ENCODE data around the gene CRACDL. TPM values are rescaled to one million over a fixed set of nuclear protein-coding genes. Genes with fewer than 3 reads are reported as not detected.
A peak's percentile ranks its signal among the peaks of the same experiment; 100 is the strongest.

The CRACDL gene
- polyA plus RNA-seq, 5 donors, result 3.2 to 7.2 (median 5.3) TPM

DNA sequence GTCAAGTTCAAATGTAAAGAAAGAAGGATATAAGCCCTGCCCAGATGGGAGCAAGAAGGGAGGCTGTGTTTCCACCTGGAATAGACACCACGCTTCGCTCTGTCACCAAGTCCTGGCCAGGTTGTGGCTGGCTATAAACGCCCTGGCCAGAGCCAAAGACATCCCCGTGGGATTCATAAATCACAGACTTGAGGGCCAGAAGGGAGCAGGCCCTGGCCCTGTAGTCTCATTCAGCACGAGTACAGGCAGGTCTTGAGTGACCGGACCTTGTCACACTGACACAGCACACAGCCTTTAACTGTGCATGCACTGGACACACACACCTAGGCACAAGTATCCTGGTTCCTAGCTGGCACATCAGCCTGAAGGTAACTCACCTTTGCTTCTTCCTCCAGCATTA is 110.6 kb downstream of the CRACDL start:
- no peak for DNase-seq

DNA sequence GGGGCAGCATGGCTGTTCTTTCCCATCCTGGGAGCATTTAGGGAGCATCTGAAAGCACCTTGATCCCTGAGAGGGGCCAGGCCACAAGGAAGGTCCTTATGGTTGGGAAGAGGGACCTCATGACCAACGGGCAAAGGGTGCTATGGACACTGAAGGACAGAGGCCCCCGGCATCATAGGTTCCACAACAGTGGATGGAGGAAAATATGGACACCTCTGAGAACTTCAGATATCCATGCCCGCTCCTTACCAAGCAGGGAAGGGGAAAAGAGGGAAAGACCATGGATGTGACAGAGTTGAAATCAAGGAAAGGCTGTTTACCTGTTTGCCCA is 111.0 kb downstream of the CRACDL start:
- no peak for DNase-seq

DNA sequence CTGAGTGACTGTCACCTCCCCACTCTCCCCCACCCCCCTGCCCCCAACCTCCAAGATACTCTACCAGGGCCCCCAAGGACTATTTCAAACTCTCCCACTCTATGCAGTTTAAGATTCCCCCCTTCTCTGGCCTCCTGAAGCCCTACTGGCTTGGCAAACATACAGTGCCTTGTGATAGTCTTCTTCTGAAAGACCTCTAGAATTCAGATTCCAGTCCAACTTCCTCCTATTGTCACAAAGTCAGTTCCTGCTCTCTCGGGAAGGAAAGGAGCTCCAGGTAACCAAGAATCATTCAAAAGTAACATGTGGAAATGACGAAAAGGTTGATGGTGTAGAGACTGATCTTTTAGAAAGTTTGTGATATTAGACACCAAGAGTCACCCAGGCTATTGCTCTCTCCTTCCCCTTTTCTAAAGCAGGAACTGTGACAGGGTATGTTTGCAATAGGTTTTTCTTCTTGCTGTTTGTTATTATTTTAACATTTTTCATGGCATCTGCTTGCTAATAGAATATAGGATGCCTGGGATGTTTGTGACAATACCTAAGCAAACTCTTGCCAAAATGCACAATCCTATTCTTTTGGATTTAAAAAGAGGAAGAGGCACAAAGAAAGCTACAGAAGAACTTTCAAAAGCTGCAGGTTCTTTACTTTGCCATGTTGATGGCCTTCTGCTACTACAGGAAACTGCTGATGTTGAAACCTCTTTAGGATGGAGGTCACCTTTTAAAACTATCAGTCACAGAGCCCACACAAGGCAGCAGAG is 111.6 kb downstream of the CRACDL start:
- no peak for DNase-seq

DNA sequence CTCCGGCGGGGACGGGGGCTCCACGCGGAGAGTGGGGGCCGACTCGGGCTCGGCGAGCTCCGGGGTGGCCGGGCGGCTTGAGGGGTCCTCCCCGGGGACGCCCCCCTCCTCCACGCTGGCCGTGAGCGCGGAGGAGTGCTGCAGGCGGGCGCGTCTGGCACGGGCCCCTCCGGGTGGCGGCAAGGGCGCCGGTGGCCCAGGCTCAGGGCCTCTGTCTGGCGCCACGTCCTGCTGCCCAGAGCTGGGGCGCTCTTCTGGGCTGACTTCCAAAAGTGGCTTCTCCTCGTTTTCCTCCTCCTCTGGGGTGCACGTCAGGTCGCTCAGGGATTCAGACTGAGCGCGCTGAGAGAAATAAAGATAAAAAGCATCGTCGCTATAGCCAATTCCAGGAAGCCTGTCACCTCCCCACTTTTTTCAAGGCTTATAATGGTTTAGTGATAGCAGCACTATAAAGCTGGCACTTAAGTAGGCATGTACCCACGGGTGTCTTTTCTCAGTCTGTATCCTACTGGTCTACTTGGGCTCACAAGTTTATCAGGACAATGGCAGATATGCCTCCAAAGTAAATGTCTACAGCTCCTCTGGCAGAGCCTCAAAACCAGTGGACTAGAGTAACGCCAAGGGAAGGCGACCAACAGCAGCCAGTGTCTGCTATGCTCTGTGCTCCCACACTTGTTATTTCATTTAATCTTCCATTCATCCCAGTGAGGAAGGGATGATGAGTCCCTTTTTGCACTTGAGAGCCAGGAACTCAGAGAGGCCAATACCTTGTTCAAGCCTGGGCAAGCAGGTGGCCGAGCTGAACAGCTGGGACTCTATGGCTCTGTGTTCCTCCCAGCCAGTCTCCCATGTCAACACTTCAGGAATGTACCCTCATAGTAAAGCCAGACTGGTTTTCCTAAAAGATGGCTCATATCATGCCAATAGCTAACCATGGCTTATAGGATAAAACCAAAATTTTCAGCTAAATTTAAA is 112.5 kb downstream of the CRACDL start:
- DNase-seq, result no peak

DNA sequence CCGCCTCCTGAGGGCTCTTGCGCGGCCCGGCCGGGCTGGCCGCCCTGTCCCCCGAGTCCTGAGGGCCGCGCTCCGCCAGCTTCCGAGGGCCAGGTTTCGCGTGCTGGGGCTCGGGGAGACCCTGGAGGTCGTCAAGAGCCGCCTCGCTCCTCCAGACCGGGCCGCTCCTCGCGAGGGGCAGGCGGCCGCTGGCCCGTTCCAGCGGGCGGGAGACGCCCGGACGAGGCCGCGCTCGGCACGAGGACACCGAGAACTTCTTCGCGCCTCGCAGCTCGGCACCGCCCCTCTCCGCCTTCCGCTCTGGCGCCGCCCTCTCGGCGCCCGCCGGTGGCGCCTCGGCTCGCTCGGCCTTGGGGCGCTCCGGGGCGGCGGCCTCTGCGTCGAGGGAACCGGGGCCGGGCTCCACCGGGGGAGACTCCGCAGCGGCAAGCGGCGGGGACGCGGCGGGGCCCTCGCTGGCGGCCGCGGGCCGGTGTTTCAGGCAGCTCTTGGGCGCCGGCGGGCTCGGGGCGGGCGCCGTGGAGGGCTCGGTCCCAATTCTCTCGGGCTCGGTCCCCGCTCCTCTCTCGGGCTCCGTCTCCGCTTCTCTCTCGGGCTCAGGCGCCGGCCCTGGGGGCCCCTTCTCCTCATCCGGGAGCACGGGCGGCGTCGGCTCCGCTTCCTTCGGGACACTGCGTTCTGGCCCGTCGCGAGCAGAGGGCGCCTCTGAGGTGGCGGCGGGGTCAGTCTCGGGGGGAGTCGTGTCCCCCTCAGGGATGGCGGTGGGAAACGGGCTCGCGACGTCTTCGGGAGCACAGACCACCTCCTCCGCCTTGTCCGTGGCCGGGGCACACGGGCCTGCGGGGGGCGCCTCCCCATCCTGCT is 113.5 kb downstream of the CRACDL start:
- DNase-seq, result no peak

DNA sequence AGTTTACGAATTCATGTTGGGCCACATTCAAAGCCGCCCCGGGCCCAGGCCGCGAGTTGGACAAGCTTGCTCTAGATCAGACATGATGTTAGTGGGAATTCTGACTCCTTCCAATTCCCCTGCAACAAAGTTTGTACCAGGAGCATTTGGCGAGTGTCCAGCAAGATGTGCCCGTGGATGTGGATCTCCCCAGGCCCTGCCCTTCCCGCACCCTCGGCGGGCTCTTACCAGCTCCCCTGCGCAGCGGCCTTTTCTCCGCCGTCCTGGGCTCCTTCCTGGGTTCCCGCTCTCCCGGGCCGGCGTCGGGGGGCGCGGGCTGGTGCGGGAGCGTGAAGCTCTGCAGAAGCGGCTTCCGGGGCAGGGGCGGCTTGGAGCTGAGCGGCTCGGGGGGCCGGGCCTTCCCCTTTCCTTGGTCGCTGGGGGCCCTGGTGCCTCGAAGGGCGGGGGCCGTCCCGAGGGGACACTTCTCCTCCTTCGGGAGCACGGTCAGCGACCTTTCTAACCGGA is 114.3 kb downstream of the CRACDL start:
- DNase-seq, result no peak

DNA sequence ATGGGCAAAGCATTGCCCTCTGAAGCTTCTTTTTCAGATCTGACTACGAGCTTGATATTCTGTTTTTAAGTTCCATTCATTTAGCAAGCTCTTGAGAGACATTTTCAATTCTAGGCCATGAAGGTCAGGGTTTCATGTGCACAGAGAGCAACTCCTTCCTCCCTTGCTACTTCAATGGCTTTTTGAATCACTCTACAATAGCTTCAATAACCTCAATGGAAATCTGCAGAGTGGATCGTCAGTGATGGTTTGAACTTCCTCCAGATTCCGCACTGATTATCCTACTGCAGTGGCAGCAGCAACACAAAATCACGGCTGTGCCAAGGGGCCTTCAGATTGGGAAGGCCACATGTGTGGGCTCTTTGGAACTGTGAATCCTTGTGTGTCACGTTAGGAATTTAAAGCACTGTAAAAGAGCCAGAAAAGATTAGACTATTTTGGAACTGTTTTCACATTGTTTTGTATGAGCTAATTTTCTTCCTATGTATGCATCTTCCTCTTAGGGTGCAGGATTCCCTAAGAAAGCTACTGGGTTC is 116.7 kb downstream of the CRACDL start:
- DNase-seq, result no peak

DNA sequence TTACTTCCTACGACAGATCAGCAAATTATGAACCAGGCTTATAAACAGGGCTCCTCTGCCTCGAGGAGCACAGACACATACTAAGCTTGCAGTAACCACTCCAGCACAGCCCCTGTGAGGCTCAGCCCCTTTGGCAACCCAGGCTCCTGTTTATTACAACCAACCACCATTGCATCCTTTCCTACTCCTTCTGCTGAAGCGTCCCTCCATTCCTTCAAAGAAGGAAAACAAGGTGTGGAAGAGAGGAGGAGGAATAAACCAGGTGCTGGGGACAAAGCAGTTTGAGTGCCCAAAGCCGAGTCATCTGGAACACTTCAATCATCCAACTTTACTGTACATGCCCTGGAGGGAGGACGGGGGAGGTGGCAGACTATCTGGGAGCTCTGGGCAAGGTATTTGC is 117.9 kb downstream of the CRACDL start:
- DNase-seq, result no peak

DNA sequence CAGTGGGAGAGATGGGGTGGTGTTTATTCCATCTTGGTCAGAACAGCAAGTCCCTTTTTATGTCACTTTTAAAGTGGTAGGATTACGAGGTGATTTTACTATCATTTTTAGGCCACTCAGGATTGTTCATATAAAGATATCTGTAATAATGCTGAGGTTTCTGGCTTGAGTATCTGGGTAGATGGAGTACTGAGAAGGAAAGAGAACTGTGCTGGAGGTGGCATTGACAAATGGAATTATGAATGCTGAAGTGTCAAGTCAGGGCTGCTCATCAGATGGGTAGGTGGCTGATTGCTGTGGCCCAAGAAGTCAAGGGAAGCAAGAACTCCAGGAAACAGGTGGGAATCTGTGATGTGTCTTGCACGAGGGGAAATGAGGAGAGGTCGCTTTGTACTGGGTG is 119.7 kb downstream of the CRACDL start:
- DNase-seq, result no peak

DNA sequence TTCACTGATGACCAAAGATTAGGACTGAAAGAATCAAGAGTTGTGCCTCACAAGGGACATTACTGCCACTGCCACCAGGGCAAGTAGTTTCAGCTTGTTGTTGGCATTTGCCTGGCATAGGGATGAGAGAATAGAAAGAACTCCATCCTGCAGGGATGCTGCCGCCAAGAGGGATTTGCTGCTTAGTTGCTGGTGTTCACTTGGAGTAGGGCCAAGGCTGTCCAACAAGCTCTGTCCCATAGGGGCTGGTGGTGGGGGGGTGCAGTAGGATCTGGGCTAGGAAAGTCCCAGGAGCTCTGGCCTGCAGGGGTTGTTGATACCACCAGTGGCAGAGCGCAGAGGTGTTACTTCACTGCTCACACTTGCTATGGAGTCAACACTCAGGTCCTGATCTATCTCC is 120.2 kb downstream of the CRACDL start:
- DNase-seq, result no peak

DNA sequence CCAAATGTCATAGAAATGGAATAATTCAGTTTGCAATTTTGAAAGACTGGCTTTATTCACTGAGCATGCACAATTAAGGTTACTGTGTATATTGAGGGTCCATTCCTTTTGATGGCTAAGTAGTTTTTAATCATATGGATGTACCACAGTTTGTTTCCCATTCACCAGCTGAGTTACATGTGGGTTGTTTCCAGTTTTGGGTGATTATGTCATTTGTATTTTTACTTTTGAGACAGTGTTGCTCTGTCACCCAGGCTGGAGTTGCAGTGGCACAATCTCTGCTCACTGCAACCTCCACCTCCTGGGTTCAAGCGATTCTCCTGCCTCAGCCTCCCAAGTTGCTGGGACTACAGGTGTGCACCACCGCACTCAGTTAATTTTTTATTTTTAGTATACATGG is 124.3 kb downstream of the CRACDL start:
- no peak for DNase-seq

DNA sequence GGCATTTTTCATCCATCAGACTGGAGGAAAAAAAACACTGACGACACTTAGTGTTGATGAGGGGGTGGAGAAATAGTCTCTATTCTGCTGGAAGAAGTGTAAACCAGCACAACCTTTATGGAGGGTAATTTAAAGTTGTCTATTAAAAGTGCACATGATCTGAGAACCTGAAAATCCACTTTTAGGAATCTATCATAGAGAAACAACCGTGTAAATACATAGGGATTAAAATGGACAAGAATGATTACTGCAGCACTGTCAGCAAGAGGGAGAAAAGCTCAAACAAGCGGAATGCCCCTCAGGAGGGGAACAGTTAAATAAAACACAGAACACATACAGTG is 125.5 kb downstream of the CRACDL start:
- no peak for DNase-seq

DNA sequence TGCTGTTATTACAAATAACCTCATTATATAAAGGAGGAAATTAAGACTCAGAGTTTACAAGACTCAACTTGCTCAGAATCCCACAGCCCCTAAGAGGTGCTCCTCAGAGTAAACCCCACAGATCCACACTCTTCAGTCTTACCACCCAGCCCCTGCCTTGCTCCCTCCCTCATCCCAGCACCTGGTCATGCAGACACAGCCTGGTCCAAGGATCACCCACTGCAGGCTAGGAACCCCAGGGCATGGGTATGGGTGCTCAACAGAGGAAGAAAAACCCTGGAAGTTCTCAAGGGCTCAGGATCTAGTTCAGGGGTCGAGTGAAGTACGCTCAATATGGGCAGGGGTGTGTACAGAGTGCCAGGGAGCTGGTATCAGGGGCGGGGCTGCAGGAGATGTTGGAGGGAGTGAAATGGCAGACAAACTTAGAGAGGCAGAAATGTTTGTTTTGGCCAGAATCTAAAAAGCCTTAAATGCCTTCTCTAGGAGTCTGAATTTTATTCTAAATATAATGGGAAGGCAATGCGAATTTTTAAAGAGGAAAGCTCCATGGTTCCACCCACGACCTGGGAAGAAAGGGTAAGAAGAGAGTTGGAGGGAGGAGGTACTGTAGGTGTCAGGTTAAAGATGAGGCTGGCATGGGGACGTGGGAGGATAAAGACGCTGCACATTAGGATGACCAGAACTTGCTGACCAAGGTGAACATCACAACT is 126.0 kb downstream of the CRACDL start:
- no peak for DNase-seq

DNA sequence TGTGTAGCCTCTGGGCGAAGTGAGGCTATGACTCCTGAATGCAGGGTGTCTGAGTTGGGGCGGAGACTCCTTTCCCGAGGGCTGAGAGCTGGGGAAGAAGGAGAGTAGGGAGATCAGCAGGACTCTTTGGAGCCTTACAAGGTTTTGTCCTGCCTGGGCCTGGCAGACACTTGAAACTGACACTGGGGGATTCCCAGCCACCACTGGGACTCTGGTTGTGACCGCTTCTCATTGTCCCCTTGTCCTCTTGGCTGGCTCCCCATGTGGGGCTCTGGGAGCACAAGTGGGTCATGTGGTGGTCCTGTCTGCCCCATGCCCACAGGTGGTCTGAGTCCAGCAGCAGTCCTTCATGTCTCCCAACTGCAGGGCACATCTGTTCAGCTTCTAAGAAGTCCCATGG is 126.9 kb downstream of the CRACDL start:
- no peak for DNase-seq

DNA sequence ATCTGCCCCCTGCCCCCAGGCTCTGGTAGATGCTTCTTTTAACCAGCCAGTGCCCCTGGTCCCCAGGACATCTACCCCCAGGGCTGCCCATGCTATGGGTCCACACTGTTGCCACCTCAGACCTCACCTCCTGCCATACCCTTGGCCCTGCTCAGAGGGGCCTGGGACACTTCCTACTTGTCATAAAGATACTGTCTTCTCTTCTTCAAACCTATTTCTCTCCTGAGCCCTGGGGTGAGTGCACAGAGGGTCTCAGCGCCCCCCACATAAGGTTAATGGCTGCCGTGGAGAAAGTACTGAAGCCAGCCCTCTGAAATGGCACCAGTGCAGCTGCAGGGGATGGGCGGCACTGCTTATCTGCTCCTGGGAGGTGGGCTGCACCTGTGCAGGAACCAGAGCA is 127.5 kb downstream of the CRACDL start:
- DNase-seq, result no peak

DNA sequence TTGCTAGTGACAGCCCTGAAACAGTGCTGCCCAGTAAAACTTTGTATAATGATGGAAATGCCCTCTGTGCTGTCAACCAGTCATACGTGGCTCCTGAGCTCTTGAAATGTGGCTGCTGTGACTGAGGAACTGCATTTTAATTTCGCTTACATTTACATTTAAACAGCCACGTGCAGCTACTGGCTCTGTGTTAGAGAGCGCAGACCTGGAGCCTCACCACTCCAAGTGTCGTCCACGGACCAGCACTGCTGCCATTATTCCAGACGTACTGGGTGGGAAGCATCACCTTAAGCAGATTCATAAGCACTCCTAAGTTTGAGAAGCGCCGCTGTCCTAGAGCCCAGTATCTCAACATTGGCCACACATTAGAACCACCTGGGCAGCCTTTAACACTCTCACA is 128.1 kb downstream of the CRACDL start:
- DNase-seq, result no peak

DNA sequence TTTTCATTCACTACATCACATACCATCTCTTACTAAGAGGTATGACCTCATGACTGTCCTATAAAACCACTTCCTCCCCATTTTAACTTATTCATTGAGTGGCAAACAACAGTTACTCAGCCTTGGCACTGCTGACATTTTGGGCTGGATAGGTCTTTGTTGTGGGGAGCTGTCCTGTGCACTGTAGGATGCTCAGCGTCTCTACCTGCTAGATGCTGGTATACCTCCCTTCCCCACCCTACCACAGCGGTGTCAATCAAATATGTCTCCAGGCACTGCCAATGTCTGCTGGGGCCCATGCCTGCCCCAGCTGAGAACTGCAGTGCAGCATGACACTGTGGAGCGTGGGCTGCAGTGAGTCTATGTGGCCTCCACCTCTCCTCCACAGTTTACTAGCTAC is 128.8 kb downstream of the CRACDL start:
- no peak for DNase-seq

DNA sequence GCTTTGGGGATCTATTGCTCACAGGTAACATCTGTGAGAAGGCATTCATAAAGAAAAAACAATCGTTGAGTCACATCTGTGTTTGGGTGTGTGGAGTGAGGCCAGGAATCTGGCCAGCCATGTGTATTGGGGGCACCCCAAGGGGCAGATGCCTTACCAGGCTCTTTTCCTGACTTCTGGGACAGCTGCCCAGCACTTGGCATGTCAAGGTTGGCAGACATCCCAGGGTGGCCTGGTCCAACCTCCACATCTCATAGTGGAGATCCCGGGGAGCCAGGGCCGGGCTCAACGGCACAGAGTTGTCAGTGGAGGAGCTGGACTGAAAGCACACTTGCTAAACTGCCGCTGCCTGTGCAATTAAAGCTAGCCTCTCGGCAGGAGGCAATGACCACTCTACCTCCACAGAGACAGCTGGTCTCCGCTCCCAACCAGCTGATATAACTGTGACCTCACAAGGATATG is 129.8 kb downstream of the CRACDL start:
- DNase-seq, result no peak

DNA sequence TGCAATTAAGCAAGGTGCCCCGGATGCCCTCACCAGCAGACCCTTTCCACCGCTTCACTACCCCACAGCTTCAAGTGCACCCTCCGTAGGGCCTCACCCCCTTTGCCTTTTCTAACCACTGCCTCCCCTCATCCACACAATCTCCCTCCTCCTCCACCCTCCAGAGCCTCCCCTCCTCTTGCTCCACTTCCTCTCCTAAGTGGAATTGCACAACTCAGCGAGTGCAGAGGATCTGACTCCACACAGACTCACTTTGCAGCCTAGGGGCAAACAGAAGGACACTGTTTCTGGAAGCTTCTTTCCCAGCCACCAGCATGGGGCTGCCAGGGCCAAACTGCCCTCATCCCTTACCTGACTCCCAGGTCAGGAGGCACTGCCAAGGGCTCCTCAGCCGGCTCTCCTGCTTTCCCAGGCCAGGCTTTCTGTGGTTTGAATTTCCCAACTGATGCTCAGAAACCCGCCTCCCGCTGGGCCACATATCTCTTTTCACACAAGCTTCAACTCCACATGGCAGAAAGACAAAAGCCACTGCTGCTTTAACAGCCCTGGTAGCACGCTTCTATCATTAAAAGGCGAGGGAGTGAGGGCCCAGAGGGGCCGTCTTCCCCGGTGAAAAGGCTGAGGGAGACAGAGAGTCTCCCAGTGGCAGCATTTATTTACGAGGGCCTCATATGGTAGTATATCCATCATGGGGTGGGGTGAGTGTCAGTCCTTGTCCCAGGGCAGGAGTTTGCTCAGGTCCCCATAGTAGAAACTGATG is 130.4 kb downstream of the CRACDL start:
- DNase-seq, result peak; percentile 55 to 64

DNA sequence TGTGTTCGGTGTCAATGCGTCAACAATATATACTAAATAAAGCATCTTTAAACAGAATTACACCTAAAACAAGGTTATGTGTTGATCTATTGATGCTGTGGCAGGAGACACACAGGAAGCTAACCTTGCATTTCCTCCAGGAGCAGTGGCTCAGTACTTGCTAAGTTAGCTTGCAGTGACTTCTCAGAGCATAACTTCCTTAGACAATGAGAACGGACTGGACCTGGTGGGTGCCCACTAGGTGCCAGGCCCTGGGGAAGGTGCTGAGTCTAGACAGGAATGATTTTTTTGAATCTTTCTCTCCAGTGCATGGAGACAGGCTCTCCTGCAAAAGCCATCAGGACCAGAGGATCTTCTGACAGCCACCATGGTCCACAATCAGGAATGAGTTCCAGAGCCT is 131.3 kb downstream of the CRACDL start:
- DNase-seq, result no peak

Measured in right lung (tissue), 5 donors.